PC-3 (cell line): ENCODE data around the gene SCN4B. TPM values are rescaled to one million over a fixed set of nuclear protein-coding genes. Genes with fewer than 3 reads are reported as not detected.

Source experiments
- ATAC-seq: fragments of 200-7000 bp; cut with Tn5 transposase; 2 replicates; pipeline ENCODE4 v1.9.1; 2020; ENCODE audit warnings: mild to moderate bottlenecking, moderate library complexity
- BruUV-seq: library from RNA; stranded (reverse); fragments of 400-500 nt; replicated peaks from 2 replicates; lab custom pipeline; 2021; lab: Mats Ljungman, UMichigan
- CTCF ChIA-PET: fragments of 300-600 bp; sonication (Branson Sonifier 250); formaldehyde crosslinking; loops from one replicate; lab custom pipeline; 2022; ENCODE audit warnings: antibody characterized with exemption; lab: Charles Lee
- POLR2A ChIA-PET: fragments of 300-600 bp; sonication (Branson Sonifier 250); formaldehyde crosslinking; loops from one replicate; lab custom pipeline; 2022; ENCODE audit warnings: antibody characterized with exemption; ENCODE audit not compliant: unreplicated experiment; lab: Charles Lee
- DNase-seq: peaks from one replicate; pipeline ENCODE4 v3.0.0-alpha.2; 2015
- H2AFZ ChIP-seq: fragments of 300-600 bp; sonication (generic); 2 replicates; pipeline ENCODE4 v1.6.0; 2016; ENCODE audit warnings: antibody characterized with exemption, low read length
- H3F3A ChIP-seq: fragments of 300-600 bp; sonication (generic); one replicate; pipeline ENCODE4 v1.6.0; 2017; ENCODE audit warnings: antibody characterized with exemption, low read length, control low read depth, mild to moderate bottlenecking; ENCODE audit not compliant: unreplicated experiment
- H3K27ac ChIP-seq: fragments of 300-600 bp; sonication (generic); 2 replicates; pipeline ENCODE4 v1.5.1; 2016; ENCODE audit warnings: mild to moderate bottlenecking, low read length
- H3K27me3 ChIP-seq: fragments of 300-600 bp; sonication (generic); 2 replicates; pipeline ENCODE4 v1.6.1; 2016; ENCODE audit warnings: low read length, mixed read lengths
- H3K36me3 ChIP-seq: fragments of 300-600 bp; sonication (generic); 2 replicates; pipeline ENCODE4 v1.6.1; 2016; ENCODE audit warnings: low read depth, mixed run types, low read length, mixed read lengths
- H3K4me1 ChIP-seq: fragments of 300-600 bp; sonication (generic); 2 replicates; pipeline ENCODE4 v1.5.1; 2016; ENCODE audit warnings: low read length; ENCODE audit not compliant: insufficient read depth
- H3K4me2 ChIP-seq: fragments of 300-600 bp; sonication (generic); 2 replicates; pipeline ENCODE4 v1.6.0; 2016; ENCODE audit warnings: low read length
- H3K4me3 ChIP-seq: fragments of 300-600 bp; sonication (generic); 2 replicates; pipeline ENCODE4 v1.5.1; 2016; ENCODE audit warnings: mild to moderate bottlenecking, low read length, mixed read lengths
- H3K79me2 ChIP-seq: fragments of 300-600 bp; sonication (generic); 2 replicates; pipeline ENCODE4 v1.6.1; 2017; ENCODE audit warnings: low read length, mixed read lengths
- H3K9ac ChIP-seq: fragments of 300-600 bp; sonication (generic); 2 replicates; pipeline ENCODE4 v1.6.0; 2016; ENCODE audit warnings: mild to moderate bottlenecking, low read length
- H3K9me2 ChIP-seq: fragments of 300-600 bp; sonication (generic); replicated peaks from 2 replicates; pipeline ENCODE4 v1.6.1; 2016; ENCODE audit warnings: mixed run types, low read length, mixed read lengths
- H3K9me3 ChIP-seq: fragments of 300-600 bp; sonication (generic); 2 replicates; pipeline ENCODE4 v1.6.1; 2016; ENCODE audit warnings: low read length, mixed read lengths
- H4K20me1 ChIP-seq: fragments of 300-600 bp; sonication (generic); 2 replicates; pipeline ENCODE4 v1.6.1; 2016; ENCODE audit warnings: low read length, mixed read lengths
- CTCF ChIP-seq: fragments of 300-600 bp; sonication (generic); conservative IDR thresholded peaks from 2 replicates; pipeline ENCODE4 v1.5.1; 2017; ENCODE audit warnings: antibody characterized with exemption, low read depth, mild to moderate bottlenecking, low read length
- EZH2 ChIP-seq: fragments of 300-600 bp; sonication (generic); IDR thresholded peaks from one replicate; pipeline ENCODE4 v1.6.1; 2017; ENCODE audit warnings: antibody characterized with exemption, mild to moderate bottlenecking, low read length; ENCODE audit not compliant: unreplicated experiment
- EZH2phosphoT487 ChIP-seq: fragments of 300-600 bp; sonication (generic); IDR thresholded peaks from 2 replicates; pipeline ENCODE4 v1.6.1; 2018; ENCODE audit warnings: mild to moderate bottlenecking, antibody characterized with exemption, low read length, borderline replicate concordance
- intact Hi-C: fragments of 100-400 bp; cut with micrococcal nuclease; formaldehyde crosslinking; loops from 2 replicates; pipeline ENCODE4 v1.9.0; 2023
- total RNA-seq: library from RNA; depleted of rRNA; stranded (reverse); fragments of >200 nt; gene quantifications from 2 replicates; pipeline ENCODE4 v1.2.3, GENCODE V29; 2014

The SCN4B gene
- total RNA-seq, 1 experiment from 2014 or later = not detected

GRCh38 chr11:118111744-118112035 is 40.9 kb downstream of the SCN4B start:
- no peak overlapping the region for H3K4me2 ChIP-seq
- BruUV-seq = no TSS peak
- H3F3A ChIP-seq = no peaks in the 10 kb centered on the region

DNA sequence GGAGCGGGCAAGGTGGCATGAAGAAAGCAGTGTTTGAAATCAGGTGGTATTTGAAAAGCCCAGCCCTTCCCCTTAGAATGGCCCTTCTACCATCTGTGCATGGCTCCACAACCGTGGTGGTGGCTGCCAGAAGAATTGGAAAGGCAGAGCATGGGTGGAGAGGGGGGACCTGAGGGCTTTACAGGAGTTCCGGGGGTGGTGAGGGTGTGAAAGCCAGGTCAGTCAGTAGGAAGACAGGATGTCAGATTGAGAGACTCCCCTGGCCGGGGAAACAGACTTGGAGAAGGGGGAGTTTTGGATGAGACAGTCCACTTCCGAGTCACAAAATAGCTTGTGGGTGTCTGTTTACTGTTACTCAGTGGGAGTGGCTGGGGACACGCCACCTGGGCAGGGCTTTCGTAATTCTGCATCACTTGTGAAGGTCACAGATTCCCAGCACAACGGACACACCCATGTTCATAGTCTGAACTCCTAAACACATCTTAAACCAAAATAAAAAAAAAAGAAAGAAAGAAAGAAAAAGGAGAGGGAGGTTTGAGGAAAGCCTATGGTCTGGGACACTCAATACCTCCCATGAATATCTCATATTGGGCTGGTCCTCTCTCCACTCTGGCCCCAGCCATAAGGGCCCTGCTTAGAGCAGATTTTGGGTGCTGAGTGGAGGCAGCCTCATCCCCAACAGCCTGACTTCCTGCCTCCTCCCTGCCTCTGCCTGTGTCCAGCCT is 41.4 kb downstream of the SCN4B start:
- no peaks in the 10 kb centered on the region for H3K79me2 ChIP-seq
- peaks cover 58% of the 10 kb centered on the region for H3K27me3 ChIP-seq
- no peak overlapping the region for H3K4me3 ChIP-seq
- no TSS peak for BruUV-seq
- no peak overlapping the region for H3K27ac ChIP-seq
- no peak overlapping the region for H3K9ac ChIP-seq
- H3K36me3 ChIP-seq = no peaks in the 10 kb centered on the region
- no peak overlapping the region for H3K4me2 ChIP-seq
- peak; percentile 39 for DNase-seq
- H3K9me3 ChIP-seq = no peaks in the 10 kb centered on the region
- no peaks in the 10 kb centered on the region for H4K20me1 ChIP-seq
- H2AFZ ChIP-seq = no peak overlapping the region
- intact Hi-C loops = no loop called here
- no peaks in the 10 kb centered on the region for H3F3A ChIP-seq
- ChIA-PET CTCF (no interaction called here), POLR2A (no interaction called here)
- no peaks in the 10 kb centered on the region for H3K9me2 ChIP-seq
- no peaks in the 10 kb centered on the region for H3K4me1 ChIP-seq
- TF ChIP-seq EZH2 (no peak), EZH2phosphoT487 (no peak), CTCF (no peak)
- ATAC-seq = no peak

More at GRCh38 chr11:118111744-118112035, 40.9 kb downstream of the SCN4B start:
- no peak overlapping the region for H3K4me3 ChIP-seq
- H3K4me1 ChIP-seq = no peaks in the 10 kb centered on the region
- H3K27ac ChIP-seq = no peak overlapping the region
- no peaks in the 10 kb centered on the region for H3K79me2 ChIP-seq
- peaks cover 59% of the 10 kb centered on the region for H3K27me3 ChIP-seq
- H3K9ac ChIP-seq = no peak overlapping the region
- no peak for TF ChIP-seq CTCF
- no peak for TF ChIP-seq EZH2
- intact Hi-C loops = no loop called here
- no peak for ATAC-seq
- CTCF ChIA-PET = no interaction called here
- H3K36me3 ChIP-seq = no peaks in the 10 kb centered on the region
- no peak overlapping the region for H2AFZ ChIP-seq
- H4K20me1 ChIP-seq = no peaks in the 10 kb centered on the region
- no peaks in the 10 kb centered on the region for H3K9me2 ChIP-seq
- POLR2A ChIA-PET = no interaction called here
- no peak for DNase-seq
- no peaks in the 10 kb centered on the region for H3K9me3 ChIP-seq

GRCh38 chr11:118109231-118109630 is 43.4 kb downstream of the SCN4B start:
- no peak for ATAC-seq
- DNase-seq = peak; percentile 20
- CTCF ChIA-PET = no interaction called here

More at GRCh38 chr11:118109231-118109630, 43.4 kb downstream of the SCN4B start:
- H3K9me2 ChIP-seq = no peaks in the 10 kb centered on the region
- H3K27ac ChIP-seq = no peak overlapping the region
- H4K20me1 ChIP-seq = no peaks in the 10 kb centered on the region
- H2AFZ ChIP-seq = no peak overlapping the region
- H3F3A ChIP-seq = no peaks in the 10 kb centered on the region
- H3K4me2 ChIP-seq = no peak overlapping the region
- H3K4me1 ChIP-seq = no peaks in the 10 kb centered on the region
- no peak overlapping the region for H3K4me3 ChIP-seq
- no TSS peak for BruUV-seq
- H3K9me3 ChIP-seq = no peaks in the 10 kb centered on the region
- intact Hi-C loops = no loop called here
- no peaks in the 10 kb centered on the region for H3K36me3 ChIP-seq
- no peak for TF ChIP-seq EZH2
- peaks cover 56% of the 10 kb centered on the region for H3K27me3 ChIP-seq
- no peaks in the 10 kb centered on the region for H3K79me2 ChIP-seq
- no peak overlapping the region for H3K9ac ChIP-seq
- POLR2A ChIA-PET = no interaction called here
